ENCODE data around the gene DEAF1. TPM values are rescaled to one million over a fixed set of nuclear protein-coding genes. Genes with fewer than 3 reads are reported as not detected.
A peak's percentile ranks its signal among the peaks of the same experiment; 100 is the strongest.

Gene DEAF1
- total RNA-seq, 1 donor from 2014 or later = 48.9 TPM

- Histone ChIP-seq H3K79me2 (ENCODE audit: insufficient read depth, low read length) (peaks cover 60% of the 10 kb centered on the region), H3K27ac (ENCODE audit: low read depth, low read length) (peak within 1 kb of the TSS; percentile 100), H3K36me3 (ENCODE audit: insufficient read depth, low read length) (peaks cover 3% of the 10 kb centered on the region), H3K9me3 (ENCODE audit: insufficient read depth, low read depth, low read length) (no peaks in the 10 kb centered on the region), H3K9ac (ENCODE audit: low read length) (peak within 1 kb of the TSS; percentile 100), H3K27me3 (ENCODE audit: insufficient read depth, low read length) (no peaks in the 10 kb centered on the region), H3K4me3 (ENCODE audit: insufficient read depth, low read depth, low read length) (peak within 1 kb of the TSS; percentile 72), H4K20me1 (ENCODE audit: insufficient read depth, low read length) (peaks cover 57% of the 10 kb centered on the region), H3K4me2 (ENCODE audit: low read length) (peak within 1 kb of the TSS; percentile 93), H2AFZ (ENCODE audit: low read depth, low read length) (peak within 1 kb of the TSS; percentile 99), H3K4me1 (ENCODE audit: insufficient read depth, low read length) (peaks cover 36% of the 10 kb centered on the region)
- Mint-ChIP-seq H3K27me3 (ENCODE audit: low read depth, unreplicated experiment) (no peaks in the 10 kb centered on the region), H3K27ac (ENCODE audit: unreplicated experiment) (peak within 1 kb of the TSS; percentile 96), H3K9me3 (ENCODE audit: unreplicated experiment) (no peaks in the 10 kb centered on the region), H3K4me1 (ENCODE audit: low read depth, unreplicated experiment) (peaks cover 50% of the 10 kb centered on the region), H3K4me3 (ENCODE audit: unreplicated experiment) (peak within 1 kb of the TSS; percentile 91), H3K36me3 (ENCODE audit: low read depth, unreplicated experiment) (peaks cover 5% of the 10 kb centered on the region)
- TF ChIP-seq CTCF (IDR thresholded peaks at IDR 0.05; ENCODE audit: insufficient read depth, low read depth, low read length) (no peak), EZH2 (IDR thresholded peaks at IDR 0.05; ENCODE audit: insufficient read depth, low read length) (no peak)
- FAIRE-seq (no peak), DNase-seq (ENCODE audit: low read depth) (peak; percentile 85)
These were observed 671 bp upstream of the DEAF1 start, which contains the start of gene TMEM80 for GRCh38 chr11:695538-696248. Gene TMEM80, plus strand, starts transcription at chr11:695816. Its CDS starts 12 bp downstream, at chr11:695828.

DNA sequence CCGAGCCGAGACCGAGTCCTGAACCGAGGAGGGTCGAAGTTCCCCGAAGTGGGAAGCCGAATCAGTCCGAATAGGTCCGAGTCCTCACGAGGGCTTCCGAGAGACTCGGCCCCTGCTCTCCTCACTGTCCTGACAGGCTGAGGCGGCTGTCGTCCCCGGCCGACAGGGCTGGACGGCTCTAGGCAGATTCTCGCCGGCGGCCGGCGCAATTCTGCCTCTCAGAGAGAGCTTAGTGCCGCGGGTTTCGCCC lies 191 bp upstream of the DEAF1 start:
- H3K27ac ChIP-seq (ENCODE audit: low read depth, low read length) = peak overlapping the region; percentile 100
- no peak for TF ChIP-seq EZH2 (IDR thresholded peaks at IDR 0.05; ENCODE audit: insufficient read depth, low read length)
- no peak for TF ChIP-seq CTCF (IDR thresholded peaks at IDR 0.05; ENCODE audit: insufficient read depth, low read depth, low read length)
- peak overlapping the region; percentile 99 for H2AFZ ChIP-seq (ENCODE audit: low read depth, low read length)
- Mint-ChIP-seq H3K27me3 (ENCODE audit: low read depth, unreplicated experiment) (no peaks in the 10 kb centered on the region), H3K9me3 (ENCODE audit: unreplicated experiment) (no peaks in the 10 kb centered on the region), H3K27ac (ENCODE audit: unreplicated experiment) (peak overlapping the region; percentile 77), H3K4me3 (ENCODE audit: unreplicated experiment) (peak overlapping the region; percentile 91), H3K36me3 (ENCODE audit: low read depth, unreplicated experiment) (peaks cover 7% of the 10 kb centered on the region), H3K4me1 (ENCODE audit: low read depth, unreplicated experiment) (peaks cover 50% of the 10 kb centered on the region)
- H3K4me3 ChIP-seq (ENCODE audit: insufficient read depth, low read depth, low read length) = peak overlapping the region; percentile 72
- peaks cover 36% of the 10 kb centered on the region for H3K4me1 ChIP-seq (ENCODE audit: insufficient read depth, low read length)
- no peak for DNase-seq (ENCODE audit: low read depth)
- H3K79me2 ChIP-seq (ENCODE audit: insufficient read depth, low read length) = peaks cover 63% of the 10 kb centered on the region
- no peaks in the 10 kb centered on the region for H3K27me3 ChIP-seq (ENCODE audit: insufficient read depth, low read length)
- H4K20me1 ChIP-seq (ENCODE audit: insufficient read depth, low read length) = peaks cover 58% of the 10 kb centered on the region
- peak; percentile 96 for FAIRE-seq
- peaks cover 3% of the 10 kb centered on the region for H3K36me3 ChIP-seq (ENCODE audit: insufficient read depth, low read length)
- H3K9ac ChIP-seq (ENCODE audit: low read length) = peak overlapping the region; percentile 100
- H3K4me2 ChIP-seq (ENCODE audit: low read length) = peak overlapping the region; percentile 93
- H3K9me3 ChIP-seq (ENCODE audit: insufficient read depth, low read depth, low read length) = no peaks in the 10 kb centered on the region

GRCh38 chr11:693887-694562 lies 997 bp downstream of the DEAF1 start:
- Histone ChIP-seq H3K36me3 (ENCODE audit: insufficient read depth, low read length) (no peaks in the 10 kb centered on the region), H3K79me2 (ENCODE audit: insufficient read depth, low read length) (peaks cover 56% of the 10 kb centered on the region), H3K4me2 (ENCODE audit: low read length) (peak overlapping the region; percentile 93), H3K27me3 (ENCODE audit: insufficient read depth, low read length) (no peaks in the 10 kb centered on the region), H2AFZ (ENCODE audit: low read depth, low read length) (no peak overlapping the region), H3K9ac (ENCODE audit: low read length) (peak overlapping the region; percentile 58), H4K20me1 (ENCODE audit: insufficient read depth, low read length) (peaks cover 59% of the 10 kb centered on the region), H3K4me3 (ENCODE audit: insufficient read depth, low read depth, low read length) (peak overlapping the region; percentile 72), H3K27ac (ENCODE audit: low read depth, low read length) (no peak overlapping the region), H3K9me3 (ENCODE audit: insufficient read depth, low read depth, low read length) (no peaks in the 10 kb centered on the region), H3K4me1 (ENCODE audit: insufficient read depth, low read length) (peaks cover 43% of the 10 kb centered on the region)
- H3K4me1 Mint-ChIP-seq (ENCODE audit: low read depth, unreplicated experiment) = peaks cover 41% of the 10 kb centered on the region
- H3K4me3 Mint-ChIP-seq (ENCODE audit: unreplicated experiment) = peak overlapping the region; percentile 80
- FAIRE-seq (no peak), DNase-seq (ENCODE audit: low read depth) (no peak)
- no peaks in the 10 kb centered on the region for H3K27me3 Mint-ChIP-seq (ENCODE audit: low read depth, unreplicated experiment)
- H3K36me3 Mint-ChIP-seq (ENCODE audit: low read depth, unreplicated experiment) = peaks cover 7% of the 10 kb centered on the region
- TF ChIP-seq CTCF (IDR thresholded peaks at IDR 0.05; ENCODE audit: insufficient read depth, low read depth, low read length) (no peak), EZH2 (IDR thresholded peaks at IDR 0.05; ENCODE audit: insufficient read depth, low read length) (no peak)
- peak overlapping the region; percentile 89 for H3K27ac Mint-ChIP-seq (ENCODE audit: unreplicated experiment)
- H3K9me3 Mint-ChIP-seq (ENCODE audit: unreplicated experiment) = no peaks in the 10 kb centered on the region

All from astrocyte (in vitro differentiated cells and primary cell).